Muscle layer of colon (tissue), 2 donors: ENCODE measurements around the gene RAD51B.
"Not testable (repeated sequence)": the region's sequence is repeated elsewhere in the genome, so short reads cannot be mapped to it uniquely, and the experiment has no call there.

Experiments
- H3K27ac ChIP-seq: one replicate; pipeline ENCODE4 v1.7.0; 2013; ENCODE audit warnings: low read depth, mild to moderate bottlenecking, low read length, moderate library complexity
- H3K27me3 ChIP-seq, 2 donors: one replicate each; pipeline ENCODE4 v1.7.0; 2013; ENCODE audit warnings: low read length in 2 of 2, mild to moderate bottlenecking in 2 of 2; ENCODE audit not compliant: insufficient read depth in 2 of 2, control insufficient read depth in 1 of 2
- H3K36me3 ChIP-seq: one replicate; pipeline ENCODE4 v1.7.0; 2013; ENCODE audit warnings: mild to moderate bottlenecking, low read length; ENCODE audit not compliant: insufficient read depth
- H3K4me1 ChIP-seq: one replicate; pipeline ENCODE4 v1.7.0; 2013; ENCODE audit warnings: mild to moderate bottlenecking, low read length; ENCODE audit not compliant: insufficient read depth
- H3K4me3 ChIP-seq, 2 donors: one replicate each; pipeline ENCODE4 v1.7.0; 2013; ENCODE audit warnings: low read length in 2 of 2, low read depth in 1 of 2, mild to moderate bottlenecking in 1 of 2, moderate library complexity in 1 of 2
- H3K9ac ChIP-seq: one replicate; pipeline ENCODE4 v1.7.0; 2013; ENCODE audit warnings: low read length
- H3K9me3 ChIP-seq: one replicate; pipeline ENCODE4 v1.7.0; 2013; ENCODE audit warnings: mild to moderate bottlenecking, low read length
- donor health status: abdominal sarcoma.
- donor health status: Adenocarcinoma of cecum.

Gene RAD51B

DNA sequence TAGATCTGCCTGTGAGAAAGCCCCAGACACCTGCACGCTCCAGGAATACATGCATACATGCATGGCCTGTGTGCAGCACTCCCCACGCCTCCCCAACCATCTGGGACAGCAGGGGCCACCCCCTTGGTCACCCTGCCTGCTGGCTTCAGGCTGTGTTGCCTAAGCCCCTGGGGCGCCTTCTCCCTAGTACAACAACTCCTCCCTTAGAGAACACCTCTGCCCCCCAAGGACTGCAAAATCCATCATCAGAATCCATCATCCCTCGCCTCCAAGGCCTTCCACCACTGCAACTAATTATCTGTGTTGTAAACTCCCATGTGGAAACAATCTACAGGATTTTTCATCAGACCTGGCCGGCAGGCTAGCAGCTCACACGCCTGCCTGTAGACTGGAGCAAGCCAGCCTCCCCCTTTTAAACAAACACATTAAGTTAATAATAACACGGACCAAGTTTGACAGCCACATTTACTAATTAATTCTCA lies 936.5 kb downstream of the RAD51B start:
- H3K9ac ChIP-seq, result no peak overlapping the region
- no peaks in the 10 kb centered on the region for H3K36me3 ChIP-seq
- H3K4me3 ChIP-seq, result no peak overlapping the region
- no peaks in the 10 kb centered on the region for H3K27me3 ChIP-seq
- H3K27ac ChIP-seq, result no peak overlapping the region
- peaks cover 31% of the 10 kb centered on the region for H3K4me1 ChIP-seq
- no peaks in the 10 kb centered on the region for H3K9me3 ChIP-seq

- Histone ChIP-seq H3K27me3 (no peaks in the 10 kb centered on the region), H3K4me3 (no peak overlapping the region), H3K9ac (no peak overlapping the region), H3K27ac (no peak overlapping the region), H3K4me1 (peaks cover 31% of the 10 kb centered on the region), H3K9me3 (no peaks in the 10 kb centered on the region), H3K36me3 (no peaks in the 10 kb centered on the region)
These were observed 937.2 kb downstream of the RAD51B start for GRCh38 chr14:68756734-68757133.

- H3K4me3 ChIP-seq, result no peak overlapping the region
- H3K36me3 ChIP-seq, result no peaks in the 10 kb centered on the region
- H3K4me1 ChIP-seq, result peaks cover 23% of the 10 kb centered on the region
- H3K9ac ChIP-seq, result no peak overlapping the region
- no peak overlapping the region for H3K27ac ChIP-seq
- H3K9me3 ChIP-seq, result no peaks in the 10 kb centered on the region
- H3K27me3 ChIP-seq, result no peaks in the 10 kb centered on the region
These were observed 938.1 kb downstream of the RAD51B start for GRCh38 chr14:68757618-68758081.

GRCh38 chr14:68758301-68758700 lies 938.7 kb downstream of the RAD51B start:
- H3K4me3 ChIP-seq, result no peak overlapping the region
- no peak overlapping the region for H3K27ac ChIP-seq
- no peak overlapping the region for H3K9ac ChIP-seq
- H3K36me3 ChIP-seq, result no peaks in the 10 kb centered on the region
- no peaks in the 10 kb centered on the region for H3K27me3 ChIP-seq
- H3K4me1 ChIP-seq, result peaks cover 18% of the 10 kb centered on the region
- H3K9me3 ChIP-seq, result no peaks in the 10 kb centered on the region

GRCh38 chr14:68759017-68759560 lies 939.5 kb downstream of the RAD51B start:
- H3K4me3 ChIP-seq, result no peak overlapping the region
- H3K4me1 ChIP-seq, result peaks cover 18% of the 10 kb centered on the region
- no peaks in the 10 kb centered on the region for H3K36me3 ChIP-seq
- no peak overlapping the region for H3K9ac ChIP-seq
- no peaks in the 10 kb centered on the region for H3K9me3 ChIP-seq
- no peak overlapping the region for H3K27ac ChIP-seq
- no peaks in the 10 kb centered on the region for H3K27me3 ChIP-seq

GRCh38 chr14:68759937-68760336 lies 940.4 kb downstream of the RAD51B start:
- Histone ChIP-seq H3K4me1 (peaks cover 18% of the 10 kb centered on the region), H3K36me3 (no peaks in the 10 kb centered on the region), H3K9me3 (no peaks in the 10 kb centered on the region), H3K4me3 (no peak overlapping the region), H3K9ac (no peak overlapping the region), H3K27me3 (no peaks in the 10 kb centered on the region), H3K27ac (no peak overlapping the region)

DNA sequence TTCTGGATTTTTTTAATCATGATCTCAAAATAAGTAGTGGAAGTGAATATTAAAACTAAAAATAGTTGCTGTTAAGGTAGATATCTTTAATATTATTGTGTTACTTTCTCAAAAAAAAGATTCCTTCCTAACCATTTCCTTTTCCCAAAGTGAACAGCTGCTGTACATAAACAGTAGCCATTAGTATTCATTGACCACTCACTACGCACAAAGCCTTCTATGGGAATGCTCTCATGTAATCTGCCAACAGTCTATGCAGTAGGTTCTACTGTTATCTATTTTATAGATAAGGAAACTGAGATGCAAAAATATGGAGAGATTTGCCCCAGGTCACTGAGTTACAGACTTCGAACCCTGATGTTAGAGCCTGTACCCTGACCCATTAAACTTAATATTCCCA lies 941.2 kb downstream of the RAD51B start:
- H3K27me3 ChIP-seq, result no peaks in the 10 kb centered on the region
- H3K4me1 ChIP-seq, result peaks cover 18% of the 10 kb centered on the region
- no peak overlapping the region for H3K4me3 ChIP-seq
- H3K9ac ChIP-seq, result no peak overlapping the region
- no peaks in the 10 kb centered on the region for H3K9me3 ChIP-seq
- no peaks in the 10 kb centered on the region for H3K36me3 ChIP-seq
- H3K27ac ChIP-seq, result no peak overlapping the region

GRCh38 chr14:68761391-68761790 lies 941.8 kb downstream of the RAD51B start:
- H3K9me3 ChIP-seq, result no peaks in the 10 kb centered on the region
- H3K27me3 ChIP-seq, result no peaks in the 10 kb centered on the region
- no peak overlapping the region for H3K27ac ChIP-seq
- H3K36me3 ChIP-seq, result no peaks in the 10 kb centered on the region
- H3K4me3 ChIP-seq, result no peak overlapping the region
- no peak overlapping the region for H3K9ac ChIP-seq
- H3K4me1 ChIP-seq, result peaks cover 15% of the 10 kb centered on the region

GRCh38 chr14:68762953-68763764 lies 943.6 kb downstream of the RAD51B start:
- peaks cover under 1% of the 10 kb centered on the region for H3K4me1 ChIP-seq
- no peaks in the 10 kb centered on the region for H3K27me3 ChIP-seq
- H3K9me3 ChIP-seq, result no peaks in the 10 kb centered on the region
- H3K36me3 ChIP-seq, result no peaks in the 10 kb centered on the region
- H3K27ac ChIP-seq, result peak overlapping the region; percentile 27
- H3K9ac ChIP-seq, result no peak overlapping the region
- H3K4me3 ChIP-seq, result no peak overlapping the region

GRCh38 chr14:68763843-68764242 lies 944.3 kb downstream of the RAD51B start:
- not testable (repeated sequence) for H3K27ac ChIP-seq, H3K36me3 ChIP-seq, H3K9ac ChIP-seq, H3K9me3 ChIP-seq, H3K4me3 ChIP-seq, H3K4me1 ChIP-seq, H3K27me3 ChIP-seq

DNA sequence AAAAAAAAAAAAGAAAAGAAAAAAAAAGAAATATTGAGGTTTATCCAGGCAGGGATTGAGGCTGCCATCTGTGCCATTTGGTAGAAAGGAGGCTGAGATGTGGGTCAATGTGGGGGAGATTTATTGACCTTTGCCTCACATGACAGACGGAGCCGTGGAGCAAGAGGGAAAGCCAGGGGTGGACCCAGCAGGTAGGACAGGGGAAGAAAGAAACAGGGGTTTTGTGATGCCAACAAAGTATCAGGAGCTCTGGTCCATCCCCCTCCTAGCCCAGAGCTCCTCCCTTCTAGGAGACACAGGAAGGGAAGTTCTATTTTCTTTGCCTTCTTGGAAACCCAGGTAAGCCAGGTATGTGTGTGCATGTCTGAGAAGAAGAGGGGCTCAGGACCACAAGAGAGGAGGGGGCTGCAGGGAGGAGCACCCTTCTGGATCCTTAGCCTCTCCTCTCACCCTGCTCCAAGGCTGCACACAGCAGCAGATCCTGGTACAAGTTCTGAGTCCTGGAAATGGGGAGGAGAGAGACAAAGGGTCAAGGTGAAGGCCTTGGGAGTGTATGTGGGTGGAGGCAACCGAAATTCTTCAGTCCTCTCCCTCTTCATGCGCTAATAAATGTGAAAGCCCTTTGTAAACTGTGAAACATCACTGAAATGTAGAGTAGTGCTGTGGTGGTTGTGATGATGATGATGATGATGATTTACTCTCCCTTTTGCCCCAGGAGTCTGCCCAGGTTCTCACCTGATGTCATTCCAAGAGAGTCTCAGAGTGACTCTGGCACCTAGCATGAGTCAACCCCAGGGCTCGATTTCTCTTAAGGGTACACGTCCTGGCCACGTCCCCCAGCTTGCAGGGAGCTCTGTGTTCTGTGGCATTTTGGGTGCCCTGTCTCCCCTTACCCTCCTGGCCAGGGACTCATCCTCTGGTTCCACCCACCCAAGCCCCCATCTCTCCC lies 947.0 kb downstream of the RAD51B start:
- Histone ChIP-seq H3K9ac (no peak overlapping the region), H3K27me3 (no peaks in the 10 kb centered on the region), H3K4me3 (no peak overlapping the region), H3K9me3 (no peaks in the 10 kb centered on the region), H3K4me1 (no peaks in the 10 kb centered on the region), H3K27ac (no peak overlapping the region), H3K36me3 (no peaks in the 10 kb centered on the region)
